Activated naive CD8-positive, alpha-beta T cell treated with anti-CD3 and anti-CD28 coated beads, Interleukin-2, amount 50 U/mL, for 16 hours (primary cell): Measurements from ENCODE around the gene GBP1.

ENCODE experiments used
- DNase-seq: peaks from one replicate; pipeline ENCODE4 v3.0.0-alpha.2; 2020; ENCODE audit warnings: low read depth, low spot score

The GBP1 gene

DNA sequence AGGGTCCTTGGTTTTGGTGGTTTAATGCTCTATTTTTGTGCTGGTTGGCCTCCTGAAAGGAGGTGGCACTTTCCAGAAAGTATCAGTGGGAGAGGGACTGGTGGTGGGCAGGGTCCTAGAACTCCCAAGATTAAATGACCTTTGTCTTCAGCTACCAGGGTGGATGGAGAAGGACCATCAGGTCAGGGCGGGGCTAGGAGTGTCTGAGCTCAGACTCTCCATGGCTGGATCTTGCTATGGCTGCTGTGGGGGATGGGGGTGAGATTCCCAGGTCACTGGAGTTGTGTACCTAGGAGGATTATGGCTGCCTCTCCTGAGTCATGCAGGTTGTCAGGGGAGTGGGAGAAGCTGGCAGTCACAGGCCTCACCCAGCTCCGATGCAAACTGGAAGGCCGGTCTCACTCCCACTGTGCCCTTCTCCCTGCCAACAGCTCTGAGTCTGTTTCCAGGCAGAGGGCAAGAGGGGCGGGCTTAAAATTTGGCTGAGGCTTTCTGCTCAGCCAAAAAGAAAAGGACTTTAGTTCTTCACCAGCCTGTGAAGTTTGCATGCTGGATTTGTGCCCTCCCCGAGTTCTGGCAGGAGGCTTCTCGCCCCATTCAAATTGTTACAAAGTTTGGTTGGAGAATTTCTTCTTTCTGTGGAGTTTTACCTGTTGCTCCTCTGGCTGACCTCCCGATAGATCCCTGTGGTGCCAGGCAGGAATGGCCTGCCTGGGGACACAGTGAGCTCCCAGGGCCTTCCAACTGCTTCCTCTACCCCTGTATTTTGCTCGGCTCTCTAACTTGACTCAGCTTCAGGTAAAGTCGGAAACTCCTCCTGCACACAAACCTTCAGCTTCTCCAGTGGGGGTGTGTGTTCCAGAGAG is 59.5 kb downstream of the GBP1 start:
- no peak for DNase-seq
